ENCODE results near the gene NHEJ1.

Gene NHEJ1

DNA sequence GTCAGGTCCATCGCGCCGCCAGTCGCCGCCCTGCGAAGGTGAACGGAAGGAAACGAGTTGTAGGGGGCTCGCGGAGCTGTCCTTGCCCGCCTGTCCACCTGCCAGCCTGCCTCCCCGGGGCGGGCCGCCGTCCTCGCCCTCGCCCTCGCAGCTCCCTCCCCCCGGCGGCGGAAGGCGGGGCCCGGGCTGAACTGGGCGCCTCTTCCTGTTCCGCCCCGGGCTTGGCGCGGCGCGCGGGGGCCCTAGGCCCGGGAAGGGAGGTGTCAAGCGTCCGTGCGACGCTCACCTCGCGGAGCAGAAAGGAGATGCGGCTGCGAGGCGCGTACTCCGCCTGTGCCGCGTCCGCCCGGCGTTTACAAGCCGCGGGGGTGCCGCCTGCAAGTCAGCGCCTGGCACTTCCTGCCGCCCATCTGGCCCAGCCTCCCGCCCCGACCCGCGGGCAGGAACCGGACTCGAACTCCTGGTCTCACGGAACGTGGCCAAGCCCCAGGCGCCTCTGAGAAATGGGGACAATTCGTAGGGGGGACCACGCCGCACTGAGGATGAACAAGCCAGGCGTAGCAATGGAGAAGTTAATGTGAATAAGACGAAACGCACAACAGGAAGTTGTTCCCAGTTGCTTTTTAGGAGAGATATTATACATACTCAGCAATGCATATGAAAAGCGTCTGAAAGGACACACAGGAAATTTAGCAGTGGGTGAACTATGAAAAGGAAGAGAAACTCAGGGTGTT lies 16.4 kb upstream of the NHEJ1 start, which contains the start of gene CNPPD1:
Gene CNPPD1 (minus strand): TSS at position 108 of the 734 bp plus-strand sequence. CDS start 97 bp downstream, at position 11.
- Mint-ChIP-seq H3K4me1 (ENCODE audit: low read depth) (peaks cover 53% of the 10 kb centered on the region), H3K4me3 (peak within 1 kb of the TSS; percentile 84), H3K27ac (peak within 1 kb of the TSS; percentile 93), H3K9me3 (no peaks in the 10 kb centered on the region), H3K36me3 (ENCODE audit: low read depth) (peaks cover 36% of the 10 kb centered on the region), H3K27me3 (ENCODE audit: low read depth) (no peaks in the 10 kb centered on the region)
- peak; percentile 92 for DNase-seq (ENCODE audit: low spot score)

DNA sequence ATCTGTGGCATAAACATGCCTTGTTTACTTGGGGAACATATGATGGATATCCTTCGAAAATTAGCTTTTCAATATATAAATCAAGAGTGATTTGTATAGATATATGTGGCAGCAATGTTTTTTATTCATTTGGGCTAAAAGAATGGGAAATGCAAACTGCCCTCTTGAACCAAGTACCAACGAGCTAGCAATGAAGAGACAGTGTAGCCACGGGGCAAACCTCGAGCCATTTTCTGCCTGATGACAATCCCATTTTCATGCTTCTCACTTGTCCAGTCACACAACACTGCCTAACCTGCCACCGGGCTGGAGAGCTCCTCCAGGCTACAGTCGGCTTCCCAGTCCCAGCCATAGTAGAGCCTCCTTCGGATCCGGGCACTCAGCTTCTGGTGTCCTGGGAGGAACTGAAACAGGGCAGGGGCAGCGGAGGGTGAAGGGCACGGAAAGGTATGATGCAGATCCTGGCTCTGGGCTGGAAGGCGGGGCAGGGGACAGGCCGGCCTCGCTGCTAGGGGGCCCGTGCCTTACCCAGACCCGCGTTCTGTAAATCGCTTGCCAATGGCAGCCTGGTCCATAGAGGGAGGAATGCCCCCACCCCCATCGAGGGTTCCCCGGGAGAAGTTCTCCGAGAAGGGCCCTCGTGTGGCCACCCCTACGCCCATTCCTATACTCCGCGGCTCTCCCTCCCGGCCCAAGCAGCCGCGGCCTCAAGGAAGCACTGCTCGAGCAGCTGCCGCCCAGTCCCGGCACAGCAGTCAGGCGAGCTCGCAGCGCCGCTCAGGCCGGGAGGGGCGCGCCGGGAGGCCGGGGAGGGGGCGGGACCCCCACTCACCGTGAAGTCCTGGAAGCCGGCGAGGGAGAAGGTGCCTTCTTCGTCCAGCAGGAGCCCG lies 15.6 kb upstream of the NHEJ1 start:
- H3K4me3 Mint-ChIP-seq, result peak overlapping the region; percentile 84
- peak overlapping the region; percentile 93 for H3K27ac Mint-ChIP-seq
- peak; percentile 29 for DNase-seq (ENCODE audit: low spot score)
- H3K27me3 Mint-ChIP-seq (ENCODE audit: low read depth), result no peaks in the 10 kb centered on the region
- H3K9me3 Mint-ChIP-seq, result no peaks in the 10 kb centered on the region
- H3K4me1 Mint-ChIP-seq (ENCODE audit: low read depth), result peaks cover 48% of the 10 kb centered on the region
- H3K36me3 Mint-ChIP-seq (ENCODE audit: low read depth), result peaks cover 33% of the 10 kb centered on the region

DNA sequence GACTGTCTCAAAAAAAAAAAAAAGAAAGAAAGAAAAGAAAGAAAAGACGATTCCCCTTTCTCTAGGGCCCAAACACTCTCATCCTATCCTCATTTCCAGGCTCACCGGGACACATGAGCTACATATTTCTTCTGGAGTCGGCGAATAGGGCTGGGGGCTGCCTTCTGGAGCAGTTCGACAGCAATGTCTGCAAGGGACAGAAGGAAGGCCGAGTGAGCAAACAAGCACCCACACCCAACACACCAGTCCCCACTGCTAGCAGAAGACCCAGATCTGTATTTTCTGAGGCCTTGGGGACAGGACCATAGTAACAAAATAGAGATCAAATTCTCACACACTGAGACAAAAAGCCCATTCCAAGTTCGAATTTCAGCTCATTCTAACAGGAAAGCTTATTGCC lies 14.9 kb upstream of the NHEJ1 start:
- Mint-ChIP-seq H3K27me3 (ENCODE audit: low read depth) (no peaks in the 10 kb centered on the region), H3K27ac (peak overlapping the region; percentile 15), H3K36me3 (ENCODE audit: low read depth) (peaks cover 27% of the 10 kb centered on the region), H3K9me3 (no peaks in the 10 kb centered on the region), H3K4me3 (peak overlapping the region; percentile 84), H3K4me1 (ENCODE audit: low read depth) (peaks cover 44% of the 10 kb centered on the region)
- DNase-seq (ENCODE audit: low spot score), result no peak

DNA sequence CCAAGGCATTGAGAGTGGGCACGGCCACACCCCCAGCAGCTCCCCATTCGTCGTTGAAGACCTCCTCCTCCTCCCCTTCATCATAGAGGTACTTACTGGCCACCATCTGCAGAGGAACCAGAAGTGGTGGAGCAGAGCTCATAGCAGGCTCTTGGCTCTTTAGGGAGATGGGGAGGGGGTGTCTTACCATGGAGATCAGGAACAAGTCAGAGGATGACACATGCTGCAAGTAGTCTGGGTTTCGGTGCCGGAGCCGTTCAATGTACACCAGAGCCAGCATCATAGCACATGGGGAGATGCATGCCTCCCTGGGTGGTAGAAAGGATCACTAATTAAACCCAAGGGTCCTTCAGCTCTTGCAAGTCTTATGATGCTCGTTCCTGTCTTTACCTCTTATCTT lies 14.2 kb upstream of the NHEJ1 start:
- H3K36me3 Mint-ChIP-seq (ENCODE audit: low read depth), result peaks cover 26% of the 10 kb centered on the region
- H3K4me3 Mint-ChIP-seq, result peak overlapping the region; percentile 51
- no peak for DNase-seq (ENCODE audit: low spot score)
- H3K9me3 Mint-ChIP-seq, result no peaks in the 10 kb centered on the region
- peak overlapping the region; percentile 6 for H3K27ac Mint-ChIP-seq
- H3K27me3 Mint-ChIP-seq (ENCODE audit: low read depth), result no peaks in the 10 kb centered on the region
- H3K4me1 Mint-ChIP-seq (ENCODE audit: low read depth), result peaks cover 39% of the 10 kb centered on the region

DNA sequence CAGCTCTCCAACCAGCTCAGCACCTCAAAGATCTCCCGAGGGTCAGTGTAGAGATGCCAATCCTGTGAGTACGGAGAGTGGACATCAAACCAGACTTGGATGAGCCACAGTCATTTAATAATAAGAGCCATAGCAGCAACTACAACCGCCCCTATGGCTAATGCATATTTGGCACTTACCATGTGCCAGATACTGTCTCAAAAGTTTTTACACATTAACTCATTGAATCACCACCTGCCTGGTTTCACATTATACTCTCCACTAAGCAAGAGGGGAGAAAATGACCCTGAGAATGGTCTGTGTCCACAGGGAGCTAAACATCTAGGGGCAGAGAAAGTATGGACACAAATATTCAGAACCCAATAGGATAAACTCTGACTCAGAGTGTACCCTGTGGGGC lies 13.5 kb upstream of the NHEJ1 start:
- Mint-ChIP-seq H3K9me3 (no peaks in the 10 kb centered on the region), H3K27me3 (ENCODE audit: low read depth) (no peaks in the 10 kb centered on the region), H3K4me3 (peak overlapping the region; percentile 51), H3K36me3 (ENCODE audit: low read depth) (peaks cover 24% of the 10 kb centered on the region), H3K4me1 (ENCODE audit: low read depth) (peaks cover 34% of the 10 kb centered on the region), H3K27ac (peak overlapping the region; percentile 34)
- no peak for DNase-seq (ENCODE audit: low spot score)

DNA sequence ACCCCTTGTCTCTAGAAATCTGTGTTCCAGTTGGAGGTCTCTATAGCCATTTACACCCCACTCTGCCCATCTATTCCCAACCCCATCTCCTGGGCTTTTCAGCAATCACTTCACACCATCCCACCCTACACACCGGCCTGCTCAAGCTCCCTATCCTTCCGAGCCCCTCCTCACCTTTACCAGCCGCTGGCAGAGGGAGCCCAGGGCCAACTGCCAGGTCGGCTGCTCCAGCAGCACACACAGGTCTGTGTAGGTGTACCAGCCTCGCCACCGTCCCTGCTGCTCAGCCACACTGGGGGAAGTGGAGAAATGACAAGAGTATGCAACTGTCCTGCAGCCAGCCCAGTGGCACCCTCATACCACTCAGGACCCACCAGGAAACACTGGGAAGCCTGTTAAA lies 12.6 kb upstream of the NHEJ1 start:
- H3K4me3 Mint-ChIP-seq, result no peak overlapping the region
- H3K27ac Mint-ChIP-seq, result no peak overlapping the region
- H3K4me1 Mint-ChIP-seq (ENCODE audit: low read depth), result peaks cover 29% of the 10 kb centered on the region
- H3K9me3 Mint-ChIP-seq, result no peaks in the 10 kb centered on the region
- H3K27me3 Mint-ChIP-seq (ENCODE audit: low read depth), result no peaks in the 10 kb centered on the region
- peaks cover 23% of the 10 kb centered on the region for H3K36me3 Mint-ChIP-seq (ENCODE audit: low read depth)
- DNase-seq (ENCODE audit: low spot score), result no peak

DNA sequence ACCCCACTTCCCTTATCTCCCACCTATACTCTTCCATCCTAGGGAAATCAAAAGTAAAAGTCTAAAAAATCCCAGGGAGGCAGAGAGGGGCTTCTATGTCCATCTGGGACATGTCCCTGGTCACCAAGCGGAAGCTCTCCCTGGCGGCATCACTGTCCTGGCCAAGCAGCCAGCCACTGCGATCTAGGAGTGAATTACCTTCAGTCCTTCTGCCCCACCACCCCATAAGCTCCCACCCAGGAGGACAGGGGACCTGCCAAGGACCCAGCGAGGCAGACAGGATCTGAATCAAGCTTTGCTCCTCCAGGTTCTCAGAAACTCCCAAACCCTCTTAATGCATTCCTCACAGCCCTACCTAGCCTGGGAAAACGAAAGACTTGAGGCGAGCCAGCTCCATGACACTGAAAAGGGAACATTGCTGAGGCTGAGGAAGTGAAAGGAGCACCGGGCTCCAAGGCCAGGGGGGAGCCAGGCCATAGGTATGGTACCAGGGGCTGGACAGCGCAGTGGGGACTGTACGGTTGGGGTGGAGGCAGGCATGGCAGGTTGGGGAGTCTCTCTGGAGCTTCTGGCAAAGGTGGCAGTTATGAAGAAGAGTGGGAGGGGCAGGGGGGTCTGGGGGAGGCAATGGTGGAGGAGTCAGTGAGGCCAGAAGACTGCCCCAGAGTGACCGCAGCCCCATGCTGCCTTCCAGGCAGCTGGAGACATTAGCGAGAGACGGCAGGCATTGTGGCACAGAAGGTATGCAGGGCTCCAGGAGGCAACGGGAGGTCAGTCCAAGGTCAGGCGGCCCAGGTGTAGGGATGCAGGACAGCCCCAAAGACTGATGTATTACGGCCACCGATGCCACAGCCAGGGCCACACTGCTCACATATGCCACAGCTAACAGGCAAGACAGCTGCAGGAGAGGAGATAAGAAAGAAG lies 11.9 kb upstream of the NHEJ1 start:
- peak overlapping the region; percentile 24 for H3K27ac Mint-ChIP-seq

DNA sequence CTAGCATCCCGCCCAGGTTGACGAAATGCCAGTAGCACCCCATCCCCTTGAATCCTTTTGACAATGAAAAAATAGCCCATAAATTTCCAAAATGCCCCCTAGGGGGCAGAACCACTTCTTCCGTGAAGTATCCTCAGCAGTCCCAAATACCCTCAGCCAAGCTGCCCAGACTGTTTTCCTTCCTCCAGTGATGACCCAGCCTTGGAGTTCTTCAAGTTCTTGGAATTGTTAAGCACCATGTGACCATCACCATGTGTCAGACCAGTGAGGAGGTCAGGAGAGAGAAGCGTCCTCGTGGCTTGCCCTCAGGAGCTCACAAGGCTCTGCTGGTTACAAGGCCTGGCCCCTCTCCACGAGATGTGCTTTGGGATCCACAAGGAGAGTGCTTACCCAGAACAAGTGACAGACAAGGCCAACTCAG lies 10.6 kb upstream of the NHEJ1 start:
- H3K4me1 Mint-ChIP-seq (ENCODE audit: low read depth), result peaks cover 22% of the 10 kb centered on the region
- H3K27me3 Mint-ChIP-seq (ENCODE audit: low read depth), result no peaks in the 10 kb centered on the region
- no peak overlapping the region for H3K27ac Mint-ChIP-seq
- DNase-seq (ENCODE audit: low spot score), result no peak
- H3K36me3 Mint-ChIP-seq (ENCODE audit: low read depth), result peaks cover 27% of the 10 kb centered on the region
- H3K4me3 Mint-ChIP-seq, result no peak overlapping the region
- no peaks in the 10 kb centered on the region for H3K9me3 Mint-ChIP-seq

More for the DNA sequence above, 11.9 kb upstream of the NHEJ1 start:
- Mint-ChIP-seq H3K4me3 (no peak overlapping the region), H3K36me3 (ENCODE audit: low read depth) (peaks cover 23% of the 10 kb centered on the region), H3K9me3 (no peaks in the 10 kb centered on the region), H3K4me1 (ENCODE audit: low read depth) (peaks cover 28% of the 10 kb centered on the region), H3K27me3 (ENCODE audit: low read depth) (no peaks in the 10 kb centered on the region)
- no peak for DNase-seq (ENCODE audit: low spot score)

DNA sequence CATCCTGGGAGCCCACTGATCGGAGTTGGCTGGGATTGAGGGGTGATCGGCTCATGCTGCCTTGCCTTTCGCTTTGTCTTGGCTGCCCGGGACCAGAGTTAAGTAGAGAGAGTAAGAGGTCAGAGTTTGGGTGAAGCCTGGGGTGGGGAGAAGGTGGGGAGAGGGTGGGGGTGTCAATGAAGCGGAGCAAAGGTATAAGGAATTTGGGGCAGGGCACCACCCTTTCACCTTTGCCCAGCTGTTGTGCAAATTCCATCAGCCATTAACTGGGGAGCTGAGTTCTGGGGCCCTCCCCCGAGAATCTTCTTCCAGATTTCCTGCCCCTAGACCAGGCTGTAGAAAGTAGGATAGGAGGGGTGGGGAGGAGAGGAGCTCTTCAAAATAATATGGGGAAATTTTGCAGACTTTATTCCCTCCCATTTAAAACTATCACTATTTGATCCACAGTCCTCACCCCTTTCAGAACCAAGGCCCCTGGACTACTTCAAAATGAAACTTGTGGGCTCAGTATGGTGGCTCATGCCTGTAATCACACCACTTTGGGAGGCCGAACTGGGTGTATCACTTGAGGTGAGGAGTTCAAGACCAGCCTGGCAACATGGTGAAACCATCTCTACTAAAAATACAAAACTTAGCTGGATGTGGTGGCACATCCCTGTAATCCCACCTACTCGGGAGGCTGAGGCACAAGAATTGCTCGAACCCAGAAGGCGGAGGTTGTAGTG lies 9.5 kb upstream of the NHEJ1 start, which contains the start of gene SLC23A3:
Gene SLC23A3 (minus strand): TSS at position 100 of the 725 bp plus-strand sequence. CDS start 45 bp downstream, at position 55.
- peaks cover 11% of the 10 kb centered on the region for H3K4me1 Mint-ChIP-seq (ENCODE audit: low read depth)
- no peak within 1 kb of the TSS for H3K27ac Mint-ChIP-seq
- H3K9me3 Mint-ChIP-seq, result no peaks in the 10 kb centered on the region
- H3K36me3 Mint-ChIP-seq (ENCODE audit: low read depth), result peaks cover 27% of the 10 kb centered on the region
- H3K4me3 Mint-ChIP-seq, result no peak within 1 kb of the TSS
- no peak for DNase-seq (ENCODE audit: low spot score)
- no peaks in the 10 kb centered on the region for H3K27me3 Mint-ChIP-seq (ENCODE audit: low read depth)

DNA sequence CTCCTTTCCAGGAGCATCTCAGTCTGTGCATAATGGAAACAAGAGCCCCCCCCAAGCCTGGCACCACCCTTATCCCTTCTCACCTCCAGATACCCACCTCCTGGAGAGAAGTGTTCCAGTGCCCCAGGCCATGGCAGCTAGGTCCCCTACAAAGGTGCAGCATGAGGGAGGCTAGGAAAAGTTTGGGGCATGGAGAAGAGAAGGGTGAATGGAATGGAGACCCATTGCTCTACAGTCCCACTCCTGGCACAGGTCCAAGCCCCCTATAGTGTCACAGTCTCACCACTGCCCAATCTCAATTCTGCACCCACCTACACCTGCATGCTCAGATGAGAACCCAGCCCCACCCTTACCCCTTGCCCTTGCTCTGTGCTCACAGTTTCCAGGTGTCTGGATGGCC lies 8.3 kb upstream of the NHEJ1 start:
- no peaks in the 10 kb centered on the region for H3K27me3 Mint-ChIP-seq (ENCODE audit: low read depth)
- peaks cover 4% of the 10 kb centered on the region for H3K4me1 Mint-ChIP-seq (ENCODE audit: low read depth)
- H3K4me3 Mint-ChIP-seq, result no peak overlapping the region
- DNase-seq (ENCODE audit: low spot score), result no peak
- H3K9me3 Mint-ChIP-seq, result no peaks in the 10 kb centered on the region
- H3K36me3 Mint-ChIP-seq (ENCODE audit: low read depth), result peaks cover 17% of the 10 kb centered on the region
- no peak overlapping the region for H3K27ac Mint-ChIP-seq

DNA sequence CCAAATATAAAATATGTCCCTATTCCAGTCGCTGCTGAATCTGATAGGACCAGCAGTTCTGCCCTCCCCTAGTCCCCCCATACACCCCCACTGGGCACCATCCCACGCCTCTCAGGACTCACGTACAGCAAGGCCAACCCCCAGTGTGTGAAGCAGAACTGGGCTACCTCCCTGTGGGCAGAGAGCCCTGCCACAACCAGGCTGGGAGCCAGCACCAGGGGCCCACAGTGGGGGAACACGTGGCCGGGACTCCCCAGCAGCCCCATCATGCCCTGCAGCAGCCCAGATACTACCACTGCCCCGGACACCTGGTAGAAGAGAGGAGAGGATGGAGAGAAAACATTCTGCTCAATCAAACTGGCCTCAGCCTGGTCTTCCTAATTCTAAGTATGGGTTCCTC lies 7.9 kb upstream of the NHEJ1 start:
- Mint-ChIP-seq H3K27ac (no peak overlapping the region), H3K4me3 (no peak overlapping the region), H3K27me3 (ENCODE audit: low read depth) (no peaks in the 10 kb centered on the region), H3K4me1 (ENCODE audit: low read depth) (peaks cover 4% of the 10 kb centered on the region), H3K9me3 (no peaks in the 10 kb centered on the region), H3K36me3 (ENCODE audit: low read depth) (peaks cover 16% of the 10 kb centered on the region)
- no peak for DNase-seq (ENCODE audit: low spot score)

DNA sequence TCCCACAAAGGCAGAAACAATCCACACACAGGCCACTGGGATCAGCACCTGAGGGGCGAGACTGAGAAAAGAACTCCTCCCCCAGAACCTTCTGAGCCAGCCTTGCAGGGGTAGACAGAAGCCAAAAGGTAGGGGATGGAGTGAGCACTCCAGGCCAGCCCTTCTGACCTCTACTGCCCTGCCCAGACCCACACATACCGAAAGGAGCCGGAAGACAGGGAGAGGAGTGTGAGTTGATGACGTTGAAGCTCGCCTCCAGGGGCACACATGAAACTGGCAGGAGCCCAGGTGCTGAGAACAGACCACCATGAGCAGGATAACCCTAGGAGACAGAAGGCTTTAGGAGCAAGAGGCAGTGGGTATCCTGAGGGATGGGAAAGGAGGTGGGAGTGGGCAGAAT lies 7.4 kb upstream of the NHEJ1 start:
- Mint-ChIP-seq H3K9me3 (no peaks in the 10 kb centered on the region), H3K4me1 (ENCODE audit: low read depth) (peaks cover 4% of the 10 kb centered on the region), H3K27ac (no peak overlapping the region), H3K4me3 (no peak overlapping the region), H3K36me3 (ENCODE audit: low read depth) (peaks cover 16% of the 10 kb centered on the region), H3K27me3 (ENCODE audit: low read depth) (no peaks in the 10 kb centered on the region)
- DNase-seq (ENCODE audit: low spot score), result no peak

Data from T-helper 2 cell treated with Interferon-gamma antibody and Interleukin-4, amounts not matched to agents 5 μg/mL and 100 μg/mL, for 36 hours (primary cell).